Stimulated activated CD4-positive, alpha-beta T cell treated with anti-CD3 and anti-CD28 coated beads, Interleukin-1b, Interleukin-23, amount 100 ng/mL, for 4 hours (primary cell): Measurements from ENCODE around the gene ECM1.

Source experiments
- DNase-seq, 2 donors: peaks; one replicate each; pipeline ENCODE4 v3.0.0-alpha.2; 2020; ENCODE audit warnings: low read depth in 2 of 2

The ECM1 gene

GRCh38 chr1:150512846-150513245, 4.9 kb downstream of the ECM1 start:
- no peak for DNase-seq

GRCh38 chr1:150513351-150513791, 5.5 kb downstream of the ECM1 start:
- DNase-seq = no peak

- DNase-seq = no peak
Observed at GRCh38 chr1:150514260-150514659, 6.4 kb downstream of the ECM1 start.

DNA sequence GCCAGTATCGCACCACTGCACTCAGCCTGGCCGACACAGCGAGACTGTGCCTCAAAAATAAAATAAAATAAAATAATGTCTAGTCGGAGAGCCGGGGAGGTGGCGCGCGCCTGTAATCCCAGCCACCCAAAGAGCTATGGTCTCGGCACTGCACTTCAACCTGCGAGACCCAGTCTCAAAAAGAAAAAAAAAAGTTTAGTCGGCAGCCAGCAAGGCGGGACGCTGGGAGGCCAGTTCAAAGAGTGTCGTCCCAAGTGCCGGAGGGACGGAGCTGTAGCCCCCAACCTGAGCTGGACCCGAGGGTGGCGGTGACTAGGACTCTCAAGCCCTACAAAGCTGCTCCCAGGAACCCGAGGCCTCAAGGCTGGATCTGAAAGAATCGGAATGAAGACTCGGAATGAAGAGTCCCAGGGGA, 7.0 kb downstream of the ECM1 start:
- DNase-seq = no peak

DNA sequence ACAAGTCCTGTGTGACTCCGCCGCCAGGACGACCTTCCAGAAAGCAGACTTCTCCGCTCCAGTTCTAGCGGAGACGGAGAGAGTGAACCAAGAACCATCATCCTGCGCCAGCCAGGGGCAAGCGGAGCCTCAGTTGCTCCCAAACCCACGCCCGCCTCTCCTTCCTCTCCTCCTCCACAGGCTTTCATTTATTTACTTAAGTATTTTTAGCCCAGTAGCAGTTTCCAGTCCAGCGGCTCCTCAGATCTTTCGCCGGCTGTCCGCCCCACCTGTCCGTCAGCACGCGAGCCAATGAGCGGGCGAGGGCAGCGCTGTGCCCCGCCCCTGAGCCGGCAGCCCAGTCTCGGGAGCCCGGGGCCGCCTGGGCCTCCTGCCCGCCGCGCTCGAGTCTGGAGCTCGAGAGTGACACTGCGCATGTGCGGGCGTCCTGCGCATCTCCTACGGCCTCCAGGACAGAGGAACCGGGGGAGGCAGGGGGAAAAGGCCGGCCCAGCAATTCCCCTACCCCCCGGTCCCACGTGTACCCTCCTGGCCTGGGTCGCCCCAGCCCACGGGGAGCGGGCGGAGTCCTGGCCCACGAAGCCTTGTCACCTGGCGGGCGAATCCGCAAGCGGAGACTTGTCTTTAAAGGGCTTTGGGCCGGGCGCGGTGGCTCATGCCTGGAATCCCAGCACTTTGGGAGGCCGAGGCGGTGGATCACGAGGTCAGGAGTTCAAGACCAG, 7.6 kb downstream of the ECM1 start, which contains the start of gene FALEC:
FALEC (plus strand) TSS at position 425 of the 722 bp plus-strand sequence.
- DNase-seq = peak; percentile 79 to 90

DNA sequence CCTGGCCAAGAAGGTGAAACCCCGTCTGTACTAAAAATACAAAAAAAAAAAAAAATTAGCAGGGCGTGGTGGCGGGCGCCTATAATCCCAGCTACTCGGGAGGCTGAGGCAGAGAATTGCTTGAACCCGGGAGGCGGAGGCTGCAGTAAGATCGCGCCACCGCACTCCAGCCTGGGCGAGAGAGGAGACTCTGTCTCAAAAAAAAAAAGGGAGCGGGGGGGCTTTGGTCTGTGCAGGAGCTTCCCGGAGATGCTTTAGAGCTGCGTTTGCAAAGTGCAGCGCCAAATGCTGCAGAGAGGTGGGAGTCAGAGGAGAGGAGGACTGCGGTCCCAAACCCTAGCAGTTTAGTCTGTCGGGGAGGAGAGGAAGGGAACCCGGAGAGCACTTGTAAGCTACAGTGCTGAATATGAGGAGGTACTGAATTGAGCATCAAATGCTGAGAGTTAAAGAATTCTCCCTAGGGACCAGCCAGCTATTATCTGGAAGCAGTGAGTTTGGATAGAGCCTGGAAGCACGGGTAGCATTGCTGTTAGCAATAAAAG, 8.2 kb downstream of the ECM1 start:
- DNase-seq = peak in 1 of 2 donors; percentile 5

DNA sequence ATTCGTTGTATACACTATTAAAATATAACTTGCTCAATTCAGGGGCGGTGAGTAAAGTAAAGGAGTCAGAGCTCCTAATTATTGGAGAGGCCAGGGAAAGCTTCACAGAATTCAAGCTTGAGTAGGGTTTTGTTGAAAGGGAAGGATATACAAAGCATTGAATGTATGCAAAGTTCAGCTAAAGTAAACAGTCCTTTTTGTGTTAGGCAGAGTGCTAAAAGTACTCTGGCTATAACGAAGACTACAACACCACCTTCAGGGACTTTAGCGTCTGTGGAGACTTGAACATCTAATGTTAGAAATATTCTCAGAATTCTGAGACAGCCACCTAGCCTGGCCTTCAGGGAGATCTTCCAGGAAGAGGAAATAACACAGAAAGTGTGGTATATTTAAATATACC, 8.7 kb downstream of the ECM1 start:
- no peak for DNase-seq

DNA sequence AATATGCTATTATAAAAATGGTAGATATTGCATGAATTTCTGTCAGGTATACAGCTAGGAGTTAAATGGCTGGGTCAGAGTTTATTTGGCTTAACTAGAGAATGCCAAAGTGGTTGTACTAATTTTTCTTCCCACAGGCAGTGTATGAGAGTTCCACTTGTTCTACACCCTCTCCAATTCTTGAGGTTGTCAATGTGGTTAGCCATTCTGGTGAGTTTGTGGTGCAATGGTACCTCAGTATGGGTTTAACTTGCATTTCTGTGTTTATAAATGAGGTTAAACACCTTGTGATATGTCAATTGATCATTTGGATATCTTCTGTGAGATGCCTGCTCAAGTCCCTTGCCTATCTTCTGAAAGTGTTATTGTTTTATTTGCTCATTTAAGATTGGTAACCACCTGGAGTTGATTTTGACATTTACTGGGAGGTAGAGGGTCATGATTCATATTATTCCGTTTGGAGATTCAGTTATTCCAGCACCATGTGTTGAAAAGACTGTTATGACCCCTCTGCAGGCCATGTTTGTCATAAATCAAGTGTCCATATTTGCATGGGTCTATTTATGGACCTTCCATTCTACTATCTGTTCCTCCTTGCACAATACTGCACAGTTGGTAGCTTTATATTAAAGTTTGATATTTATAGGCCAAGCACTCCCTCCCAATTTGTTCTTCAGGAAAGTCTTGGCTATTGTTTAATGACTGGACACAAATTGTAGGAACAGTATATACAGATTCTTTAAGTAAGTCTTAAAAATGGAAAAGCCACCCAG, 13.5 kb downstream of the ECM1 start:
- DNase-seq = no peak

- DNase-seq = no peak
Observed at GRCh38 chr1:150525348-150525747, 17.4 kb downstream of the ECM1 start.

DNA sequence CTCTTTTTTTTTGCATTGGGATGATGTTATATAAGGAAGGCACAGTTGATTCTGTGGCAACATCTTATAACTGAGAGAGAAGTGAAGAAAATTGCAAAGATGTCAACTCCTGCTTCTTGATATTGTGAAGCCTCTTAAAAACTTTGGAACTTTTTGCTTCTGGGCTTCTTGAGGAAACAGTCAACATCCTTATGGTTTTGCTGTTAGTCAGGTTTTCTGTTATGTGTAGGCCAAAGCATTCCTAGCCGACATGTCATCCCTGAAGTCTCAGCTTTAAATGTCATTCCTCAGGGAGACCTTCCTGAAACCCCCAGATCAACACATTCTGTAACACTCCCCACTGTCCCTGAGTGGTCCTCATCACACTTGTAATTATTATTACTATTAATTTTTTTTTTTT, 20.3 kb downstream of the ECM1 start:
- DNase-seq = no peak

GRCh38 chr1:150529017-150529416, 21.1 kb downstream of the ECM1 start:
- DNase-seq = no peak

DNA sequence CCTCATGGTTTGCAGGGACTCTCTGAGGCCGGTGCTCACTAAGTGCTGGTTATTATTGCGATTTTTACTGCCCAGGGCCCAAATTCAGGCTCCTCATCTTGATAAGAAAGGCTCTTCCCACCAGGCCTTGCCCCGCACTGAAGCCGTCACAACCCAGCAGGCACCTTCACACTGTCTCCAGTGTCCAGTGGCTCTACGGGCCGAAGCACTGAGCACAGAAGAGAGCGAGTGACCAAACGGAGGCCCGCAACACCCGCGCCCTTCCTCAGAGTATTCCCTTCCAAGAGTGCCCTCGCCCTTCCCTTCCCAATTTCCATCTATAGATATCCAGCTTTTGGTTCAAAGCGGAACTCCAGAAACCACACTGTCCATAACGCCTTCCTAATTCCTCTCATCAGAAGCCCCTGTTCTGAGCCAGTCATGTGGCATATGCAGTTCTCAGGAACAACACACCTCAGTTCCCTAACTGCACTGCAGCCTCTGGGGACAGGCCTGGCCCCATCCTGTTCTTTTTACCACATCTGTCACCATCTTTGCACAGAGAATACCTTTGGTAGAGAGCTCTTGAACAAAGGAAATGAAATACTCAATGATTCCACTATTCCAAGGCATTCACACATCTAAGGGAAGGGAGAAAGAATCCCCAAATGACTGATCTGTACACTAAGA, 22.7 kb downstream of the ECM1 start:
- DNase-seq = no peak

DNA sequence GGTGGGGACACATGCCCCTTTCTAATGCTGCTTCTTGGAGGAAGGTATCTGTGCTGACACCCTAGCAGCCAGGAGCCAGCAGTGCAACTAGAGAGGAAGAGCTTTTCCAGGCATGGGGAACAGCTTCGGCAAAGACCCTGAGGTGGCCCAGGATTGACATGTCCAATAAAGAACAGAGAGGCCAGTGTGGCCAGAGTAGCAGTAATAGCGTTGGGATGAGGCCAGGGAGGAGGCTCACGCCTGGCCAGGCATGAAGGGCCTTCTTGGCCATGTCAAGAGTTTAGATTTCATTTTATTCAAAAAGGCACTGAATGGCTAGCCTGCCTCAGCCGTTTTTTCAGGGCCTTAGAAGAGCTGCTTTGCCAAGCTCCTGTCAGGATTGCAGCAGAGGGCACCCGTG, 25.0 kb downstream of the ECM1 start:
- no peak for DNase-seq

DNA sequence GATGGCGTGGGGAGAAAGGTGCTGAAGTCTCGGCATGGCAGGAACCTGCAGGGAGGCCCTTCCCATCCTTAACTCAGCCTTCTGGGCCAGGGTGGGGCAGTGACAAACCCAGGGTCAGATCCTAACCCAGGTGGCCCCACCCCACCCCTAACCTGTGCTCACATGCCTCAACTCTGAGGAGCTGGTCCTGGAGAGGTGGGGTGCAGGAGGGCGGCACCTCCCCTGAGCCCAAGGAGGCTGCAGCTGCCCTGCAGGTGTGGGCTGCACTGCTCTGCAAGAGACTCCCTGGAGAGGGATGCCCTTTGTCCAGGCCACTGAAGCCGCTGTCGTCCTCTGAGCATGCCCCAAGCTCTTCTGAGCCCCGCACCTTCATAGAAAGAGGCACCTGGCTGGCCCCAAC, 26.1 kb downstream of the ECM1 start:
- DNase-seq = no peak

DNA sequence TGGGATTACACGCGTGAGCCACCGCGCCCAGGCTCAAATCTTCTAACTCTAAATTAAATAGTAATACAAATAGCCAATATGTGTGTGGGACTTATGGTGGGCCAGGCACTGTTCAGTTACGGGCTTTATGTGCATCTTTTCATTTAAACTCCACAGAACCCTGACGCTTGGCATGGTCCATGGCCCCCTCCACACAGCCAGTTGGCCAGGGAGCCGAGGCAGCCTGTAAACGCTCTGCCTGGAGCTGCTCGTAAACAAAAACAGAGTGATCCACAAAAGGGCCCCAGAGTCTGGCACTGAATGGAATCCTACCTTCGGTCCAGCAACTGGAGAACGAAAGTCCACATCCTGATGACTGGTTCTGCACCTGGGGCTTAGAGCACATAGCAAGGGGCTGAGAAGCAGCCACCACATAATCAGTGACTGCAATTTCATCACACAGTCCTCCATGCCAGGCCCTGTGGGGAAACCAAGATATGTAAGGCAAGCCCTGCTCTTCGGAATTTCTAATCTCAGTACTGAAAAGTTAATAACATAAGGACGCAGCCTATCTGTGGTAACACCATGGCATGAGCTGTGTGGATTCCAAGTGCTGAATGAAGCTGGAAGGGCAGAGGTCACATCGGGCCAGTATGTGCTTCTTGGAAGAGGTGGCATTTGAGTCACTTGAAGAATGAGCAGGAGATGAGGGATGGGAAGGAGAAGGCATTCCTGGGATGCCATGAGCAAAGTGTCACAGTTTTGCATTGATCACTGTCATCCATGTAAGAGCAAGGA, 27.8 kb downstream of the ECM1 start:
- DNase-seq = no peak

DNA sequence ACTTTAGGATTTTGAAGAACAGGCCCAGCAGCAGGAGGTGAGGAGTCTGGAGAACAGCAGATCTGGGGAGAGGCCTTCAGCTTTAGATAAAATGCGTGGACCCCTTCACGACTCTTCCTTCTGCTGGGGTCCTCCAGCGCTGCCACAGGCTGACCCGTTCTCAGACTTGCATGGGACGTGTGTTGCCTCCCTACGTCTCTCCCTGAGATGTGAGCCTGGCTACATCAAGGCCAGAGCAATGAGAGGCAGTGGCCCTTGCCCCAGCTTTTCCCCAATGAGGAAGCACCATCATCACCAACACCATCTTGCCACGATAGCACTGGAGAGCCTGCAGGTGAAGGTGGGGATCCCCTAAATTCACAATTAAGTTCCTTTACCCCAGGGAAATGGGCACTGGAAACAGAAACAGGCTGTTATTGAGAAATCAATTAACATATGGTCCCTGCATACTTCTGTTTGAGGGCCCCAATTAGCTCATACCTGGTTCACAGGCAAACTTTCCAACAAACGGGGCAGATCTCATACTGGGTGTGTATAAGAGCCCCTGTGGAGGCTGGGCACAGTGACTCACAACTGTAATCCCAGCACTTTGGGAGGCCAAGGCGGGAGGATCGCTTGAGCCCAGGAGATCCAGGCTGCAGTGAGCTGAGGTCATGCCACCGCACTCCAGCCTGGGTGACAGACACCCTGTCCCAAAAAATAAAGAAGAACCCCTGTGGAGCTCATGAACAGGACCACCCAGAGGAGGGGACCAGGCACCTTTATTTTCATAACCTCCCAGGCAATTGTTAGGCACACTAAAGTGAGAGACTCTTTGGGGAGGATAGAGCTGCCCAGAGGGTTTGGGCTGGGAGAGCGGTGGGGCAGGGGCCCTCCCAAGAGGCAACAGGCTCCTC, 29.2 kb downstream of the ECM1 start:
- no peak for DNase-seq

- no peak for DNase-seq
Observed at GRCh38 chr1:150537732-150538684, 30.1 kb downstream of the ECM1 start.

- no peak for DNase-seq
Observed at GRCh38 chr1:150543500-150544143, 35.7 kb downstream of the ECM1 start.

DNA sequence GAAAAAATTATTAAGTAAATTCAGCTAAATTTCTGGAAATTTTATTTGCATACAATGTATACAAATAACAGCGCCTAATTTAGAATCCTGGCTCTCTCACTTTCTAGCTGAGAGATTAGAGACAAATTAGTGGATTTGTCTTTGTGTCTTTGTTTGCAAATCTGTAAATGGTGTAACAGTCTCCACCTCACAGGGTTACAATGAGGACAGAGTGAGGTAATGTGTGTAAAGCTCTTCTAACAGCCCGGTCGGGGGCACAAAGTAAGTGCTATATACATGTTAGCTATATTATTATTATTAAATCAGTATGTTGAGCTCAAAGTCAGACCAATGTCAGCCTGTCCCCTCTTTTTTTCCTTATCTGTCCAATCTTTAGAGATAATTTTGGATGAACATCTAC, 36.3 kb downstream of the ECM1 start:
- DNase-seq = no peak
